Urinary bladder (tissue), 2 donors: Measurements from ENCODE around the gene AP4M1. TPM values are rescaled to one million over a fixed set of nuclear protein-coding genes. Genes with fewer than 3 reads are reported as not detected.

Source experiments
- polyA plus RNA-seq: library from polyadenylated mRNA; stranded (reverse); fragments of 200-250 nt; gene quantifications from one replicate; pipeline ENCODE4 v1.2.3, GENCODE V29; 2013
- small RNA-seq: library from RNA; depleted of rRNA; stranded (forward); fragments of <200 nt; gene quantifications from one replicate; pipeline ENCODE3, GENCODE V24; 2014
- total RNA-seq: library from RNA; depleted of rRNA; stranded (reverse); fragments of >200 nt; gene quantifications from one replicate; pipeline ENCODE4 v1.2.3, GENCODE V29; 2014
- donor health status: healthy.

The AP4M1 gene
- total and polyA plus RNA-seq, 2 donors: 13.9 to 23.9 TPM

Small RNAs within 50 kb of the gene (small RNA-seq; reads per million reads assigned to genes)
- gene MIR106B (114 reads per million, percentile 97 among the genes with 10 or more reads in this experiment), gene MIR25 (1,456 reads per million, percentile 99 among the genes with 10 or more reads in this experiment), gene MIR93 (361 reads per million, percentile 98 among the genes with 10 or more reads in this experiment)

Other genes with a start within 250 kb of the AP4M1 start
- gene OR2AE1, start 224.6 kb upstream of the AP4M1 start, total RNA-seq: not detected
- 0.13 TPM for gene OR2AE1, start 224.6 kb upstream of the AP4M1 start, polyA plus RNA-seq
- gene TRIM4, start 182.1 kb upstream of the AP4M1 start, total RNA-seq: 27.9 TPM
- gene TRIM4, start 182.1 kb upstream of the AP4M1 start, polyA plus RNA-seq: 30.2 TPM
- gene GJC3, start 172.0 kb upstream of the AP4M1 start, total RNA-seq: not detected
- gene GJC3, start 172.0 kb upstream of the AP4M1 start, polyA plus RNA-seq: 0.14 TPM
- gene AZGP1, start 125.6 kb upstream of the AP4M1 start, total RNA-seq: 1.9 TPM
- gene AZGP1, start 125.6 kb upstream of the AP4M1 start, polyA plus RNA-seq: 9.3 TPM
- gene ZKSCAN1, start 86.0 kb upstream of the AP4M1 start, total RNA-seq: 51.5 TPM
- 14.3 TPM for gene ZKSCAN1, start 86.0 kb upstream of the AP4M1 start, polyA plus RNA-seq
- gene ZSCAN21, start 51.9 kb upstream of the AP4M1 start, total RNA-seq: 10.4 TPM
- gene ZSCAN21, start 51.9 kb upstream of the AP4M1 start, polyA plus RNA-seq: 11.6 TPM
- 38.3 TPM for gene ZNF3, start 19.9 kb upstream of the AP4M1 start, total RNA-seq
- gene ZNF3, start 19.9 kb upstream of the AP4M1 start, polyA plus RNA-seq: 17.4 TPM
- 36.1 TPM for gene COPS6, start 12.7 kb upstream of the AP4M1 start, total RNA-seq
- 160 TPM for gene COPS6, start 12.7 kb upstream of the AP4M1 start, polyA plus RNA-seq
- gene MCM7, start 246 bp upstream of the AP4M1 start, total RNA-seq: 44.6 TPM
- gene MCM7, start 246 bp upstream of the AP4M1 start, polyA plus RNA-seq: 62.5 TPM
- 20.6 TPM for gene TAF6, start 17.7 kb downstream of the AP4M1 start, total RNA-seq
- gene TAF6, start 17.7 kb downstream of the AP4M1 start, polyA plus RNA-seq: 55.4 TPM
- gene CNPY4, start 18.0 kb downstream of the AP4M1 start, total RNA-seq: 34.5 TPM
- 26.1 TPM for gene CNPY4, start 18.0 kb downstream of the AP4M1 start, polyA plus RNA-seq
- gene MBLAC1, start 25.3 kb downstream of the AP4M1 start, total RNA-seq: 1.3 TPM
- 4.7 TPM for gene MBLAC1, start 25.3 kb downstream of the AP4M1 start, polyA plus RNA-seq
- gene LAMTOR4, start 47.3 kb downstream of the AP4M1 start, total RNA-seq: 36.3 TPM
- gene LAMTOR4, start 47.3 kb downstream of the AP4M1 start, polyA plus RNA-seq: 251 TPM
- 5.4 TPM for gene TRAPPC14, start 57.1 kb downstream of the AP4M1 start, total RNA-seq
- 11.6 TPM for gene TRAPPC14, start 57.1 kb downstream of the AP4M1 start, polyA plus RNA-seq
- 6.5 TPM for gene GAL3ST4, start 67.0 kb downstream of the AP4M1 start, total RNA-seq
- gene GAL3ST4, start 67.0 kb downstream of the AP4M1 start, polyA plus RNA-seq: 9.8 TPM
- 3.7 TPM for gene GPC2, start 75.7 kb downstream of the AP4M1 start, total RNA-seq
- 0.80 TPM for gene GPC2, start 75.7 kb downstream of the AP4M1 start, polyA plus RNA-seq
- 0.90 TPM for gene STAG3, start 76.3 kb downstream of the AP4M1 start, total RNA-seq
- 0.61 TPM for gene STAG3, start 76.3 kb downstream of the AP4M1 start, polyA plus RNA-seq
- 0.21 TPM for gene PVRIG, start 118.3 kb downstream of the AP4M1 start, total RNA-seq
- 0.77 TPM for gene PVRIG, start 118.3 kb downstream of the AP4M1 start, polyA plus RNA-seq
- not detected for gene SPDYE3, start 206.1 kb downstream of the AP4M1 start, total RNA-seq
- 0.10 TPM for gene SPDYE3, start 206.1 kb downstream of the AP4M1 start, polyA plus RNA-seq